Left ventricle myocardium inferior (tissue), 1 donor: Measurements from ENCODE around the gene CCBE1. TPM values are rescaled to one million over a fixed set of nuclear protein-coding genes. Genes with fewer than 3 reads are reported as not detected.

Source experiments
- DNase-seq: peaks from one replicate; pipeline ENCODE4 v3.0.0-alpha.2; 2020
- H3K27ac ChIP-seq: fragments of 200-600 bp; replicated peaks from 2 replicates; pipeline ENCODE4 v1.8.0; 2021
- H3K27me3 ChIP-seq: fragments of 200-600 bp; 2 replicates; pipeline ENCODE4 v1.8.0; 2021; ENCODE audit warnings: low read depth
- H3K36me3 ChIP-seq: fragments of 200-600 bp; 2 replicates; pipeline ENCODE4 v1.8.0; 2021
- H3K4me1 ChIP-seq: fragments of 200-600 bp; 2 replicates; pipeline ENCODE4 v1.8.0; 2021
- H3K4me3 ChIP-seq: fragments of 200-600 bp; 2 replicates; pipeline ENCODE4 v1.8.0; 2021; ENCODE audit warnings: mild to moderate bottlenecking, moderate library complexity
- H3K9me3 ChIP-seq: fragments of 200-600 bp; replicated peaks from 2 replicates; pipeline ENCODE4 v1.8.0; 2021
- CTCF ChIP-seq: fragments of 200-600 bp; IDR thresholded peaks from 2 replicates; pipeline ENCODE4 v1.8.0; 2021; ENCODE audit warnings: antibody characterized with exemption, mild to moderate bottlenecking, borderline replicate concordance
- intact Hi-C: fragments of 100-400 bp; cut with micrococcal nuclease; formaldehyde crosslinking; loops from one replicate; pipeline ENCODE4 v1.11.0; 2022
- total RNA-seq: library from RNA; stranded (reverse); fragmentation: NEBNext Ultra II Directional; extraction: Animal tissue kit (Norgen Biotek cat#: 25700); gene quantifications from one replicate; pipeline ENCODE4 v1.2.1, GENCODE V29; 2021
- donor health status: DM: no; HTN: yes; CAD: no; lungs with severe emphysema.

The CCBE1 gene
- total RNA-seq, 1 donor from 2014 or later = 3.2 TPM

- Histone ChIP-seq H3K4me3 (no peak overlapping the region), H3K9me3 (peaks cover 9% of the 10 kb centered on the region), H3K27ac (no peak overlapping the region), H3K27me3 (peaks cover 47% of the 10 kb centered on the region), H3K36me3 (no peaks in the 10 kb centered on the region), H3K4me1 (no peaks in the 10 kb centered on the region)
- intact Hi-C loops = no loop called here
- no peak for TF ChIP-seq CTCF
- no peak for DNase-seq
These were observed 22.4 kb upstream of the CCBE1 start for GRCh38 chr18:59719544-59720181.

- intact Hi-C loops = no loop called here
- Histone ChIP-seq H3K9me3 (peaks cover 9% of the 10 kb centered on the region), H3K27ac (no peak overlapping the region), H3K4me1 (no peaks in the 10 kb centered on the region), H3K36me3 (no peaks in the 10 kb centered on the region), H3K27me3 (peaks cover 39% of the 10 kb centered on the region), H3K4me3 (no peak overlapping the region)
- DNase-seq = no peak
- TF ChIP-seq CTCF = no peak
These were observed 21.4 kb upstream of the CCBE1 start for GRCh38 chr18:59718464-59719157.

- Histone ChIP-seq H3K9me3 (peaks cover 9% of the 10 kb centered on the region), H3K36me3 (no peaks in the 10 kb centered on the region), H3K4me1 (no peaks in the 10 kb centered on the region), H3K4me3 (no peak overlapping the region), H3K27me3 (peaks cover 39% of the 10 kb centered on the region), H3K27ac (no peak overlapping the region)
- no peak for DNase-seq
- intact Hi-C loops = no loop called here
- no peak for TF ChIP-seq CTCF
These were observed 20.9 kb upstream of the CCBE1 start for GRCh38 chr18:59718108-59718463.

GRCh38 chr18:59717291-59717690 lies 20.1 kb upstream of the CCBE1 start:
- Histone ChIP-seq H3K27me3 (peaks cover 38% of the 10 kb centered on the region), H3K4me3 (no peak overlapping the region), H3K9me3 (peaks cover 7% of the 10 kb centered on the region), H3K27ac (no peak overlapping the region), H3K4me1 (no peaks in the 10 kb centered on the region), H3K36me3 (no peaks in the 10 kb centered on the region)
- no peak for DNase-seq
- TF ChIP-seq CTCF = no peak
- intact Hi-C loops = no loop called here

- no peak for TF ChIP-seq CTCF
- no peaks in the 10 kb centered on the region for H3K36me3 ChIP-seq
- H3K27me3 ChIP-seq = peaks cover 36% of the 10 kb centered on the region
- intact Hi-C loops = no loop called here
- no peak overlapping the region for H3K27ac ChIP-seq
- no peak for DNase-seq
- no peaks in the 10 kb centered on the region for H3K9me3 ChIP-seq
- H3K4me1 ChIP-seq = no peaks in the 10 kb centered on the region
- H3K4me3 ChIP-seq = no peak overlapping the region
These were observed 18.7 kb upstream of the CCBE1 start for GRCh38 chr18:59715966-59716369.
